Endothelial cell of coronary artery (primary cell): ENCODE measurements around the gene BTN1A1. TPM values are rescaled to one million over a fixed set of nuclear protein-coding genes. Genes with fewer than 3 reads are reported as not detected.

Experiments used
- total RNA-seq: library from RNA; depleted of rRNA; stranded (reverse); fragments of >200 nt; gene quantifications from 2 replicates; pipeline ENCODE4 v1.2.3, GENCODE V29; 2014

The BTN1A1 gene
- not detected in 2 replicates for total RNA-seq

GRCh38 chr6:26500102-26500501 lies at the start of gene BTN1A1:
Gene BTN1A1 (plus strand): TSS chr6:26500303. CDS start chr6:26501287, 984 bp downstream.

GRCh38 chr6:26457806-26458688 lies 42.1 kb upstream of the BTN1A1 start, which contains the start of gene BTN2A1:
Gene BTN2A1 (plus strand): TSS chr6:26457955. CDS start chr6:26458637, 682 bp downstream.

GRCh38 chr6:26537846-26538571 lies 37.9 kb downstream of the BTN1A1 start, which contains the start of gene HMGN4:
Gene HMGN4 (plus strand): TSS chr6:26538366. CDS start chr6:26545207, 6,841 bp downstream.

Other genes starting within 250 kb of the BTN1A1 start
- 11.2 and 21.5 TPM in 2 replicates for gene BTN3A2, start 135.1 kb upstream of the BTN1A1 start, total RNA-seq
- gene BTN2A2, start 117.2 kb upstream of the BTN1A1 start, total RNA-seq, result 9.2 and 9.6 TPM in 2 replicates
- 6.2 and 16.5 TPM in 2 replicates for gene BTN3A1, start 98.0 kb upstream of the BTN1A1 start, total RNA-seq
- 6.5 and 16.8 TPM in 2 replicates for gene BTN3A3, start 59.8 kb upstream of the BTN1A1 start, total RNA-seq
- 9.4 and 11.6 TPM in 2 replicates for gene BTN2A1, start 42.3 kb upstream of the BTN1A1 start, total RNA-seq
- 48.8 and 57.1 TPM in 2 replicates for gene HMGN4, start 38.1 kb downstream of the BTN1A1 start, total RNA-seq
- gene ABT1, start 96.7 kb downstream of the BTN1A1 start, total RNA-seq, result 17.5 and 21.9 TPM in 2 replicates
- 12.3 and 16.0 TPM in 2 replicates for gene ZNF322, start 159.4 kb downstream of the BTN1A1 start, total RNA-seq